UCSD-AML1 (cell line): ENCODE measurements around the gene PREX1.

ENCODE experiments used
- DNase-seq: peaks from one replicate; lab custom pipeline; 2025; ENCODE audit not compliant: unreplicated experiment; lab: John Stamatoyannopoulos, UW

PREX1 gene

GRCh38 chr20:48721324-48722001 lies 106.3 kb downstream of the PREX1 start:
- no peak for DNase-seq

DNA sequence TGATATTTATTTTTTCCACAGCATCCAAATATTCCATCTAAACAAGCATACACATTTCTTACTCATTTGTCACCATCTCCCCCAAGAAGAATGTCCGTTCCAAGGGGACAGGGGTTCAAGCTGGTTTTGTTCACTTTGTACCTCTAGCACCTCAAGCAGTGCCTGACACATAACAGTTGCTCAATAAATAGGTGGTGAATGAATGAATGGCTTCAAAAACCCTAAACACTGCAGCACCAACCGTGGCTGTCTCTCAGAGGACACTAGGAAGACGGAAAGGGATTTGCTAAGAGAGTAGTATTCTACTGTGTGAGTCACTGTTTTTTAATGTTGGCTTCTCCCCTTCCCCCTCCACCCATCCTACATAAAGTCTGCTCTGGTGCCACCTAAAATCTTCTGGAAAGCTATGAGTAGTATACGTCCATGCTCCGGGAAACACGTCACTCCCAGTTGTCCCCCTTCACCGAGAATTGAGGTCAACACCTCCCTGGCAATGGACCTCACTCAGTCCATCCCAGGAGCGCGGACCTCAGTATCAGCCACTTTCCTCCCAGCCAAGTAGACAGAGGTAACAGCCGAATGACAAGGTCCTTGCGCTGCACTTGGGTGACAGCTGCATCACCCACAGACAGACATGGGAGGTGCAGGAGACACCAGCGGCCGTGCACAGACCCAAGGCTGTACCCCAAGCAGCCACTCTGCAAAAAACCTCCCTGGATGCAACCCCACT lies 107.4 kb downstream of the PREX1 start:
- no peak for DNase-seq

- no peak for DNase-seq
Measured at GRCh38 chr20:48719598-48720255, 108.1 kb downstream of the PREX1 start.

DNA sequence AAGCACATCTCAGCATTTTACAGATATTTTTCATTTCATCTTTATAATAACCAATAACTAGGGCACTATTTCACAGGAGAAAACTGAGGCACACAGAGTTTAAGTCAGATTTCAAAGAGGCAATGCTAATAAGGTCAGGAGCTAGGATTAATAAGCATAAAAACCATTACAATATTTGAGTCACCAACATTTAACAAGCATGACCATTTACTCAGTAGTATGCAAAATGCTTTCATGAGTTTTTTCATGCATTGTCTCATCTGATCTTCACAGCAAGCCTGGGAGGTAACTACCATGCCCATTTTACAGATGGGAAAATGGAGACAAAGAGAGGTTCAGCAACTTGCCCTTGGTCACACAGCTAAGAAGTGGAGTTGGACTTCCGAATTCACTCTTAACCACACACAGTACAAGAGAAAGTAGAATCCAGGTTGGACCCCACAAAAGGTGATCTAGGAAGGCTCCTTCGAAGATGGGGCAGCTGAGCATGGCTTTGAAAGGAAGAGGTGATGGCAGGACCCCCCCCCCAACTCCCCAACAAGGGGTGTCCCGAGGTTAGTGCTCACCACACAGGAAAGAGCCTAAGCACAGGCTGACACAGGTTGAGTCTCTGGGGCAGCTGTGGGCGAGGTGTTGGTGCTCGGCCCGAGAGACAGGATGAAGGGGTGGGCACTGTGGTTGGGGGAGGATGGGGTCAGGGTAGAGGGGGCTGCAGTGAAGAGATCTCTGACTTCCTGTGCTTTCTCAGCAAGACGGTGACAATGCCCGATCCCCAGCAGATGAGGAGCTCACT lies 108.8 kb downstream of the PREX1 start:
- peak; percentile 58 for DNase-seq

GRCh38 chr20:48717680-48718223 lies 110.0 kb downstream of the PREX1 start:
- DNase-seq = no peak

DNA sequence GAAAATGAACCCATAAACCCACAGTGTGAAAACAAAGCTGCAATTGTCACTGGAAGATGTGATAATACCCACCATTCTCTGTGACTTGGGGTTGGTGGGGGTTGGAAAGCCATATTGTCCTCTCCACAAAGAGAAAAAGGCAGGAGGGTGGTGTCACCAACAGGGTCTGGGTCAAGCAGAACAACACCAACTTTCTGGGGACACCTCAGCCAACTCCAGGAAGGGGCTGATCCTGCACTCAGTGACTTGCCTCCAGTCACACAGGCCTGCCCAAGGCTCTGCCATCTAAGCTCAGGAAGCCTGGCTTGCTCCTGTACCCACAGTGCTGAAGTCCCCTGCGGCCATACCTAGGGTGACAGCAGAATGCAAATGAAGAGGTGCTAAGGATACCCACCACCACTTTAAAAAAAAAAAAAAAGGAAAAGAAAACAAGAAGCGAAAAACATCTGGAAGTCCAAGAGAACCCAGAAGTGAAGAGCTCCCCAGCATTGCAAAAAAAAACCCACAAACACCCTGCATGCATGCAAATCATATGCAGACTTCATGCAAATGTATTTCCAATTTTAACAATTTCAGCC lies 110.6 kb downstream of the PREX1 start:
- no peak for DNase-seq

DNA sequence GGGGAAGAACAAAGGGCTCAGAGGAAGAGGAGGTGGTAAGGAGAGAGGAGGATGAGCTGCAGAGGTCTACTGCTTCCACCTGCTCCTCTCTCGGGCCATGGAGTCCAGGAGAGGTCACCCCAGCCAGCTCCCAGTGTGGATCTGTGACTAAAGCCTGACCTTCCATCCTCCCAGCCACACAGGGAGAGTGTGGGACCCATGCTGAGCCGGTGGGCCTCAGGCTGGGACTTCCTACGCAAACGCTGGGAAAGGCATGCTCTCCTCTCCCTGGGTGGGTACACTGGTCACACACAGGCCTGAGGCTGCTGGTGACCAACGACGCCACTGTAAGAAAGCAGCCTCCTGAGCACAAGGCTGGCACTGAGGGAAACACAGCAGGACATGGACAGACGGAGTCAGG lies 111.3 kb downstream of the PREX1 start:
- no peak for DNase-seq

DNA sequence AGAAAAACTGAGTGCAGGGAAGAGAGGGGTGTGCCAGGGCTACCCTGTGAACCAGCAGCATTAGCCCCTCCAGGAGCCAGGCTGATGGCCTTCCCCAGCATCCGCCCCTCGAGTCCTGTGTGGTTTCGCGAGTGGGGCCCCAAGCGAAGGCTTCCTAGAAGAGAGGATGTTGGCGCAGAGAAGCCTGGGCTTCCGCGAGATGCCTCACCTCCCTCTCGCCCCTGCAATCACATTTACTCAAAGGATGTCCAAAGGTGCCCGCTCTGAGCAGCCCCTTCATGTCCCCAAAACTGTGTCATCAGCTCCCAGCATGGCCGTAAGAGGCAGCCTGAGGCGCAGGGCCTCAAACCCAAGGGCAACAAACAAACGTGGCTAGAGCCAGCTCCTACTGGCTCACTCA lies 111.7 kb downstream of the PREX1 start:
- DNase-seq = peak; percentile 55

- no peak for DNase-seq
Measured at GRCh38 chr20:48714764-48715163, 113.0 kb downstream of the PREX1 start.

GRCh38 chr20:48711696-48712464 lies 115.9 kb downstream of the PREX1 start:
- no peak for DNase-seq

DNA sequence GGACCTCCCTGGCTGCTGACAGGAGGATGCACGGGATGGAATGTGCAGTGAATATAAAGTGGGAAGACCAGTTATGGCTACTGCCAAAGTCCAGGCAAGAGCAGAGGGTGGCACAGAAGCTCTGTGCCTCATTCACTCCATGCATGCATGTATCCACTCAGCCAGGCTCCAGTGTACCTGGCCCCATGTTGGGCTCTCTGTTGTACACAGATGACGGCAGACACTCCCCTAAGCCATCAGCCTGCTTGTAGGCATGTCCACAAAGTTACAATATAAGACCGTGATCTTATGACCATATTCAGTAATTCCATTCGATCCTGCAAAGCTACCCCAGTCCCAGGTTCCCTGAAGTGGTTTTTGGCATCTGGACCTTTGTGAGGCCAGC lies 116.8 kb downstream of the PREX1 start:
- no peak for DNase-seq

GRCh38 chr20:48710341-48711043 lies 117.3 kb downstream of the PREX1 start:
- no peak for DNase-seq

DNA sequence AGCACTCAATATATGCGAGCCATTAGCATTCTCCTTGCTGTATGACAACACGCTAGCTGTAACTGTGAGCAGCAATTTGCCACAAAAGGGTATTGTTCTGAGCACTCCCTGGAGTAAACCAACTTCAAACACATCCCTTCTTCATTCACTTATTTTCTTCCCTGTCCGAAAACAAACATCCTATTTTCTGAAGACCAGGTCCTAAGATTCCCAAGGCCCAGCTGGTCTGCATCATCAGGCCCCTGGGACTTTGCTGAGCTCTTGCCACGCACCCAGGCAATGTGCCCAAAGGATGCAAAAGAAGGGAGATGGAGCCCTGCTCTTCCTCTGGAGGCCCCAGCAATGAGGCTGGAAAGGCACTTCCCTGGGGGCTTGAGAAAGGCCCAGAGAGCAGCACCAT lies 118.1 kb downstream of the PREX1 start:
- no peak for DNase-seq

- DNase-seq = no peak
Measured at GRCh38 chr20:48709058-48709691, 118.6 kb downstream of the PREX1 start.

DNA sequence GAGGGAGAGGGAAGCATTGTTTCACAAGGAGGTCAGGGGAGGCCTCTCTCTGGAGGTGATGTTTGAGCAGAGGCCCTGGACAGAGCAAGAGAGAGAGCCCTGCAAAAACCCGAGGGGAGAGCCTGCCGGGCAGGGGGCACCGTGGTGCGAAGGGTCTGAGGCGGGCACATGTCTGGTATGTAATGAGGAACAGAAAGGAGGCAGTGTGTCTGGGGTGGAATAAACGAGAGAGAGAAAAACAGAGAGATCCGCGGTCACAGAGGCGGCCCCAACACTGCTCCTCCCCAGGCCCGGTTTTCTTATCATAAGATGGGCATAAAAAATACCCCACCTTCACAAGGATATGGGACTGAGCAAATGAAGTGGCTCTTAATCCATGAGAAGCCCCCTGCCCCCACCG lies 119.2 kb downstream of the PREX1 start:
- no peak for DNase-seq

DNA sequence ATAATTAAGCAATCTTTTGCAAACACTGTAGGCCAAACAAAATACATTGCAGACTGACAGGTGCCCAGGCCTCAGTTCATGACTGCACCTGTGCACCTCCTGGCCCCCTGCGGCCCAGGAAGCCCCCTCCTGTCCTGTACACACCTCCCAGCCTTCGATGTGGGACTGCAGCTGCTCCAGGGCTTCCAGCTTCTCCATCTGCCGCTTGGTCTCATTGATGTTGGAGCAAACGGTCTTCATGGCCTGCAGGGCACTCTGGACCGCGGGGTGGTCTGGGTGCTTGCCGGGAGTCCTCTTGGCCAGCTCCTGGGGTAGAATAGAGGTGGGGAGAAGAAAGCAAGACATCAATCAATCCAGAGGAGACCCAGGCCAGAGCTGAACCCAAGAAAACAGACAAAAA lies 119.7 kb downstream of the PREX1 start:
- DNase-seq = no peak

DNA sequence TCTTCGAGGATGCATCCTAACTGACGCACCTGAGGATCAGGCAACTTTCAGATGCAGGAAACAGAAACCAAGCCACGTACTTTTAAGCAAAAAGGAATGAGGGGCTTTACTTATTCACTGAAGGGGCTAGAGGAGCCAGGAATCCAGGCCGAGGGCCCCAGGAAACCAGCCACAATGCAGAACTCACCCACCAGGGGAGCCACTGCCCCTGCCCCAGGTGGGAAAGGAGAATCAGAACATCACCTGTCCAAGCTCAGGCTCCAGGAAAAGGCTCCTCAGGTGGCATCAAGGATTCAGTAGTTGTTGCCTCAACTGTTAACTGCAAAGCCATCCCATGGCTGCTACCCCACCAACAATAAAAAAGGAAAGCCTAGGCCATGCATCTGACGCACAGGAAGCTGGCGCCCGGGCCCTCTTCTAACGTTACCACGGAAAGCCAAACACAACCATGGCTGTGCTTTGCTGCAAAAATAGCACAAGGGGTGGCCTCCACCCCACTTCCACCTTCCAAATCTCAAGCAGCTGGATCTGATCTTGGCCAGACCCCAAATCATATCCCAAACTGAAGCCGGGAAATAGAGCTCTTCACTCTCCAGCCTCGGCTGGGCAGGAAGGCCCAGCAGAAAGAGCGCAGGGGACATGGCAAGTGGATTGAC lies 121.0 kb downstream of the PREX1 start:
- DNase-seq = no peak

GRCh38 chr20:48706116-48706656 lies 121.6 kb downstream of the PREX1 start:
- DNase-seq = no peak
